AG10803 (cell line): ENCODE measurements around the gene IL21R.
A peak's percentile ranks its signal among the peaks of the same experiment; 100 is the strongest.

Experiments
- DNase-seq: peaks from one replicate; pipeline ENCODE4 v3.0.0; 2010; ENCODE audit warnings: low read depth
- H3K4me3 ChIP-seq: 2 replicates; pipeline ENCODE4 v1.5.1; 2011; ENCODE audit warnings: mild to moderate bottlenecking, low read length, control low read depth
- CTCF ChIP-seq: conservative IDR thresholded peaks from 2 replicates; pipeline ENCODE4 v1.5.1; 2011; ENCODE audit warnings: mild to moderate bottlenecking, low read length, control low read depth, inconsistent platforms

Gene IL21R

GRCh38 chr16:27471661-27472060 is 69.7 kb downstream of the IL21R start:
- no peak for TF ChIP-seq CTCF

GRCh38 chr16:27472091-27473020 is 70.4 kb downstream of the IL21R start:
- TF ChIP-seq CTCF = no peak
- DNase-seq = peak; percentile 28
- H3K4me3 ChIP-seq = no peak overlapping the region

More at GRCh38 chr16:27471661-27472060, 69.7 kb downstream of the IL21R start:
- DNase-seq = no peak
- H3K4me3 ChIP-seq = no peak overlapping the region

GRCh38 chr16:27473101-27473900 is 71.3 kb downstream of the IL21R start:
- TF ChIP-seq CTCF = no peak
- H3K4me3 ChIP-seq = no peak overlapping the region
- no peak for DNase-seq

- TF ChIP-seq CTCF = no peak
- H3K4me3 ChIP-seq = no peak overlapping the region
- DNase-seq = no peak
Observed at GRCh38 chr16:27474041-27474440, 72.1 kb downstream of the IL21R start.

GRCh38 chr16:27474921-27475320 is 72.9 kb downstream of the IL21R start:
- no peak for DNase-seq
- no peak overlapping the region for H3K4me3 ChIP-seq
- no peak for TF ChIP-seq CTCF

- no peak overlapping the region for H3K4me3 ChIP-seq
- peak; percentile 89 for DNase-seq
- TF ChIP-seq CTCF = no peak
Observed at GRCh38 chr16:27475561-27475960, 73.6 kb downstream of the IL21R start.
